GM12801 (cell line): ENCODE data around the gene INTS3.

Experiments
- TF ChIP-seq, protein P1 (sequence below): IDR thresholded peaks from one replicate; pipeline ENCODE4 v1.5.1; 2011; ENCODE audit warnings: control low read depth; ENCODE audit not compliant: insufficient read length; ENCODE audit errors: extremely low read depth

Gene INTS3

GRCh38 chr1:153684892-153685291 is 43.0 kb upstream of the INTS3 start:
- TF ChIP-seq, protein P1, sequence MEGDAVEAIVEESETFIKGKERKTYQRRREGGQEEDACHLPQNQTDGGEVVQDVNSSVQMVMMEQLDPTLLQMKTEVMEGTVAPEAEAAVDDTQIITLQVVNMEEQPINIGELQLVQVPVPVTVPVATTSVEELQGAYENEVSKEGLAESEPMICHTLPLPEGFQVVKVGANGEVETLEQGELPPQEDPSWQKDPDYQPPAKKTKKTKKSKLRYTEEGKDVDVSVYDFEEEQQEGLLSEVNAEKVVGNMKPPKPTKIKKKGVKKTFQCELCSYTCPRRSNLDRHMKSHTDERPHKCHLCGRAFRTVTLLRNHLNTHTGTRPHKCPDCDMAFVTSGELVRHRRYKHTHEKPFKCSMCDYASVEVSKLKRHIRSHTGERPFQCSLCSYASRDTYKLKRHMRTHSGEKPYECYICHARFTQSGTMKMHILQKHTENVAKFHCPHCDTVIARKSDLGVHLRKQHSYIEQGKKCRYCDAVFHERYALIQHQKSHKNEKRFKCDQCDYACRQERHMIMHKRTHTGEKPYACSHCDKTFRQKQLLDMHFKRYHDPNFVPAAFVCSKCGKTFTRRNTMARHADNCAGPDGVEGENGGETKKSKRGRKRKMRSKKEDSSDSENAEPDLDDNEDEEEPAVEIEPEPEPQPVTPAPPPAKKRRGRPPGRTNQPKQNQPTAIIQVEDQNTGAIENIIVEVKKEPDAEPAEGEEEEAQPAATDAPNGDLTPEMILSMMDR: no peak

DNA sequence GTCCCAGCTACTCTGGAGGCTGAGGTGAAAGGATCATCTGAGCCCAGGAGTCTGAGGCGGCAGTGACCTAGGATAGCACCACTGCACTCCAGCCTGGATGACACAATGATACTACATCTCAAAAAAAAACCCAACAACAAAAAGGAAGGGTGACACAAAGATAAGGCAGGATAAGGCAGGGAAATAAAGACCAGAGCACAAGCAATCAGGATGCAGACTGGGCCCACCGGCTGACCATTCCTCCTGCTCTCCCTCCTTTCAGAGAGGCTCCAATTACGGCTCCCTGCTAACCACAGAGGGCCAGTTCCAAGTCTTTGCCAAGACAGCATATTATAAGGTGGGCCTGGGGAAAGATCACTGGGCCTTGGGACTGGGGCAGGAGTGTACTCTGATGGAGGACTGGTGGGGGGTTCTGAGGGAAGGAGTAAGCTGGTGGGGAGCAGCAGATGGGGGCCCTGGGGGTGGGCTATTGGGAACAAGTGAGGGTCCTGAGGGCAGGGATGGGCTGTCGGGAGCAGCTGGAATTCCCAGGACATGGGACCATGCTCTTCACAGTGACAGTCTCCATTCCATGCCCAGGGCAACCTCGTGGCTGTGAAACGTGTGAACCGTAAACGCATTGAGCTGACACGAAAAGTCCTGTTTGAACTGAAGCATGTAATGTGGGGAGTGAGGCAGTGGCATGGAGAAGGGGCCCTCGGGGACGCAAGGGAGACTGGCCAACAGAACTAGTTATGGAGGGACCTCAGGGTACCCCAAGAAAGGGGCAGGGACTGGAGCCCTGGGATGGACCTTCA is 42.1 kb upstream of the INTS3 start:
- TF ChIP-seq, protein P1: no peak

DNA sequence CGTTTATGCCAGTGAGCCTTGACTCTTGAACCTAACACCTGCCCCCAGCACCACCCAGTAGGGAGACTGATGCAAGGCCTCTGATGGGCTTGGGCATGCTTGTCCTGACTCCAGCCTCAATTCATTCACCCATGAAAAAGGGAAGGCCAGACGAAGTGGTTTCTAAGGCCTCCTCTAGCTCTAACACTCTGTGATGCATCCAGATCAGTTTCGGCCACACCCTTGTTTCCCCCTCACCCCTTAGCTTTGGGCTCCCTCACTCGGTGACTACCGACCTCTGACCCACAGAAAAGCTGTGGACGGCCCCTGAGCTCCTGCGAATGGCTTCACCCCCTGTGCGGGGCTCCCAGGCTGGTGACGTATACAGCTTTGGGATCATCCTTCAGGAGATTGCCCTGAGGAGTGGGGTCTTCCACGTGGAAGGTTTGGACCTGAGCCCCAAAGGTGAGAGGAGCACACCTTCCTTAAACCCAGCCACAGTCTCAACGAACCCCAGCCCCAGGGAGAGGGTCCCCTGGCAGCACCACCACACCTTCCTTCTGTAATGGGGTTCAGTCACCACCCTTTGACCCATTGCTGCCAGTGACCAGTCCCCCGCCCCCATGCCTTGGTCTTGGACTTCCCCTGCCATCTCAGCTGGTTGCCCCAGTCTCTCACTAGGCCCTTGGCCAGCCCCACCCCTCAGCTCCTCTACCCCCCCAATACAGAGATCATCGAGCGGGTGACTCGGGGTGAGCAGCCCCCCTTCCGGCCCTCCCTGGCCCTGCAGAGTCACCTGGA is 40.3 kb upstream of the INTS3 start:
- TF ChIP-seq, protein P1: no peak

- TF ChIP-seq, protein P1: no peak
Observed at GRCh38 chr1:153688276-153688675, 39.6 kb upstream of the INTS3 start.

GRCh38 chr1:153688736-153689328 is 39.0 kb upstream of the INTS3 start:
- TF ChIP-seq, protein P1: no peak

GRCh38 chr1:153693466-153693865 is 34.4 kb upstream of the INTS3 start:
- TF ChIP-seq, protein P1: no peak

DNA sequence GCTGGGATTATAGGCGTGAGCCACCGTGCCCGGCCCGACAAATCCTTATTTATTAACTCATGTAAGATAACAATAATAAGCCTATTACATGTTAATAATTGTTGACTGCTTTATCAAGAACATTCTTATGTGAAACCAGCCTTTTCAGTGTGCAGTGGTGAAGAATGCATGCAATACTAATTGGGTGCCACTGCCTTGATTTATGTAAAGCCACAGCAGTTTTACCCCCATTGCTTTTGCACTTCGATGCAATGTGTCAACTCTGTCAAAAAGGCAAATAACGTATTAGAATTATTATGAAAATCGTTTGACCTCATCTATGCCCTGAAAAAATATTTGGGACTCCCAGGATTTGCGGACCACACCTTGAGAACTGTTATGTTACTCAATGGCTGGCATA is 31.1 kb upstream of the INTS3 start:
- TF ChIP-seq, protein P1: no peak
